K562 (cell line): ENCODE results near the gene ATP6V0E1. TPM values are rescaled to one million over a fixed set of nuclear protein-coding genes. Genes with fewer than 3 reads are reported as not detected.

Source experiments
- CHCHD3 ChIP-seq: fragments of 250-450 bp; sonication (Bioruptor Pico); IDR thresholded peaks from 2 replicates; pipeline ENCODE4 v2.1.2; 2022; ENCODE audit warnings: mild to moderate bottlenecking
- CXXC5 ChIP-seq: fragments of 250-450 bp; sonication (Bioruptor Pico); IDR thresholded peaks from 2 replicates; pipeline ENCODE4 v1.8.0; 2022; ENCODE audit warnings: inconsistent platforms, mild to moderate bottlenecking, moderate library complexity
- HMGN3 ChIP-seq: IDR thresholded peaks from 2 replicates; pipeline ENCODE4 v1.6.1; 2011; ENCODE audit warnings: borderline replicate concordance, low read depth, mild to moderate bottlenecking, mixed read lengths, low read length; ENCODE audit not compliant: insufficient read length; ENCODE audit errors: extremely low read depth
- KLF6 ChIP-seq: fragments of 250-450 bp; sonication (Bioruptor Pico); IDR thresholded peaks from 2 replicates; pipeline ENCODE4 v1.4.0; 2020; ENCODE audit warnings: mild to moderate bottlenecking, moderate library complexity, borderline replicate concordance
- RBM22 ChIP-seq: fragments of 200-400 bp; formaldehyde crosslinking; IDR thresholded peaks from 2 replicates; pipeline ENCODE4 v1.6.1; 2018; ENCODE audit warnings: low read length, low read depth; ENCODE audit not compliant: poor library complexity, severe bottlenecking
- USF2 ChIP-seq: sonication (generic); formaldehyde crosslinking; IDR thresholded peaks from 2 replicates; pipeline ENCODE4 v1.5.0; 2020; ENCODE audit warnings: missing genetic modification reagents
- ZBTB17 ChIP-seq: fragments of 450-650 bp; formaldehyde crosslinking; IDR thresholded peaks from 2 replicates; pipeline ENCODE4 v1.4.0; 2020; ENCODE audit warnings: mild to moderate bottlenecking
- ZNF311 ChIP-seq: fragments of 250-450 bp; sonication (Bioruptor Pico); IDR thresholded peaks from 2 replicates; pipeline ENCODE4 v1.4.0; 2020; ENCODE audit warnings: mild to moderate bottlenecking, moderate library complexity
- ZSCAN29 ChIP-seq: fragments of 450-650 bp; IDR thresholded peaks from 2 replicates; pipeline ENCODE4 v1.6.1; 2017
- polyA plus RNA-seq, 8 experiments: library from polyadenylated mRNA; depleted of rRNA in 4 of 8; stranded (reverse) in 5 of 8; unstranded in 3 of 8; fragments of >200 nt; fragmentation: Nextera tagmentation in 2 of 8; fragmentation: Illumina TruSeq in 1 of 8; extraction: Ambion mirVana in 2 of 8; extraction: Trizol in 1 of 8; gene quantifications; 2 replicates each; pipeline versions ENCODE4 v1.2.1 to v1.2.3, GENCODE V29; 2011 to 2014; ENCODE audit warnings: inconsistent platforms in 1 of 8, missing spikeins in 1 of 8
- total RNA-seq, 7 experiments: library from RNA; depleted of rRNA in 6 of 7; stranded (reverse); fragments of >200 nt in 6 of 7; fragmentation: Illumina TruSeq in 2 of 7; extraction: Trizol in 2 of 7; gene quantifications; 2 replicates each; pipeline versions ENCODE4 v1.2.1 to v1.2.3, GENCODE V29; 2011 to 2021; ENCODE audit warnings: low replicate concordance in 1 of 7
- TF ChIP-seq, protein P1 (sequence below): fragments of 450-650 bp; formaldehyde crosslinking; IDR thresholded peaks from 2 replicates; pipeline ENCODE4 v1.4.0; 2020; ENCODE audit warnings: mild to moderate bottlenecking, moderate library complexity
- TF ChIP-seq, protein P2 (sequence below): fragments of 450-650 bp; IDR thresholded peaks from 2 replicates; pipeline ENCODE4 v1.6.1; 2017; ENCODE audit warnings: antibody characterized with exemption, mild to moderate bottlenecking
- TF ChIP-seq, protein P3 (sequence below): sonication (generic); formaldehyde crosslinking; IDR thresholded peaks from 2 replicates; pipeline ENCODE4 v1.8.0; 2023; ENCODE audit warnings: mild to moderate bottlenecking, missing genetic modification reagents
- TF ChIP-seq, protein P4 (sequence below), 2 experiments: IDR thresholded peaks; 2 replicates each; pipeline ENCODE4 v1.6.1; 2012; ENCODE audit warnings: improper control_type of control experiment in 2 of 2, low read depth in 2 of 2, low read length in 2 of 2, borderline replicate concordance in 1 of 2
- TF ChIP-seq, protein P5 (sequence below): fragments of 450-650 bp; formaldehyde crosslinking; IDR thresholded peaks from 2 replicates; pipeline ENCODE4 v1.4.0; 2020; ENCODE audit warnings: mild to moderate bottlenecking, moderate library complexity

Gene ATP6V0E1
- total and polyA plus RNA-seq, 9 of the 15 experiments (the other 6 are each of a cell fraction or from before 2014, with no cell fraction given) = 63.8 to 395 (median 112) TPM

- TF ChIP-seq, protein P1, sequence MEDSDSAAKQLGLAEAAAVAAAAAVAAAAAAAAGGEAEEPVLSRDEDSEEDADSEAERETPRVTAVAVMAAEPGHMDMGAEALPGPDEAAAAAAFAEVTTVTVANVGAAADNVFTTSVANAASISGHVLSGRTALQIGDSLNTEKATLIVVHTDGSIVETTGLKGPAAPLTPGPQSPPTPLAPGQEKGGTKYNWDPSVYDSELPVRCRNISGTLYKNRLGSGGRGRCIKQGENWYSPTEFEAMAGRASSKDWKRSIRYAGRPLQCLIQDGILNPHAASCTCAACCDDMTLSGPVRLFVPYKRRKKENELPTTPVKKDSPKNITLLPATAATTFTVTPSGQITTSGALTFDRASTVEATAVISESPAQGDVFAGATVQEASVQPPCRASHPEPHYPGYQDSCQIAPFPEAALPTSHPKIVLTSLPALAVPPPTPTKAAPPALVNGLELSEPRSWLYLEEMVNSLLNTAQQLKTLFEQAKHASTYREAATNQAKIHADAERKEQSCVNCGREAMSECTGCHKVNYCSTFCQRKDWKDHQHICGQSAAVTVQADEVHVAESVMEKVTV (CRISPR knock-in tag) = 0 out of 2 replicates have a peak, but pooled peaks have one; percentile 29
- no peak for TF ChIP-seq ZNF311 (CRISPR knock-in tag)
- TF ChIP-seq, protein P2, sequence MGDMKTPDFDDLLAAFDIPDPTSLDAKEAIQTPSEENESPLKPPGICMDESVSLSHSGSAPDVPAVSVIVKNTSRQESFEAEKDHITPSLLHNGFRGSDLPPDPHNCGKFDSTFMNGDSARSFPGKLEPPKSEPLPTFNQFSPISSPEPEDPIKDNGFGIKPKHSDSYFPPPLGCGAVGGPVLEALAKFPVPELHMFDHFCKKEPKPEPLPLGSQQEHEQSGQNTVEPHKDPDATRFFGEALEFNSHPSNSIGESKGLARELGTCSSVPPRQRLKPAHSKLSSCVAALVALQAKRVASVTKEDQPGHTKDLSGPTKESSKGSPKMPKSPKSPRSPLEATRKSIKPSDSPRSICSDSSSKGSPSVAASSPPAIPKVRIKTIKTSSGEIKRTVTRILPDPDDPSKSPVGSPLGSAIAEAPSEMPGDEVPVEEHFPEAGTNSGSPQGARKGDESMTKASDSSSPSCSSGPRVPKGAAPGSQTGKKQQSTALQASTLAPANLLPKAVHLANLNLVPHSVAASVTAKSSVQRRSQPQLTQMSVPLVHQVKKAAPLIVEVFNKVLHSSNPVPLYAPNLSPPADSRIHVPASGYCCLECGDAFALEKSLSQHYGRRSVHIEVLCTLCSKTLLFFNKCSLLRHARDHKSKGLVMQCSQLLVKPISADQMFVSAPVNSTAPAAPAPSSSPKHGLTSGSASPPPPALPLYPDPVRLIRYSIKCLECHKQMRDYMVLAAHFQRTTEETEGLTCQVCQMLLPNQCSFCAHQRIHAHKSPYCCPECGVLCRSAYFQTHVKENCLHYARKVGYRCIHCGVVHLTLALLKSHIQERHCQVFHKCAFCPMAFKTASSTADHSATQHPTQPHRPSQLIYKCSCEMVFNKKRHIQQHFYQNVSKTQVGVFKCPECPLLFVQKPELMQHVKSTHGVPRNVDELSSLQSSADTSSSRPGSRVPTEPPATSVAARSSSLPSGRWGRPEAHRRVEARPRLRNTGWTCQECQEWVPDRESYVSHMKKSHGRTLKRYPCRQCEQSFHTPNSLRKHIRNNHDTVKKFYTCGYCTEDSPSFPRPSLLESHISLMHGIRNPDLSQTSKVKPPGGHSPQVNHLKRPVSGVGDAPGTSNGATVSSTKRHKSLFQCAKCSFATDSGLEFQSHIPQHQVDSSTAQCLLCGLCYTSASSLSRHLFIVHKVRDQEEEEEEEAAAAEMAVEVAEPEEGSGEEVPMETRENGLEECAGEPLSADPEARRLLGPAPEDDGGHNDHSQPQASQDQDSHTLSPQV = no peak
- TF ChIP-seq ZBTB17 (CRISPR knock-in tag) = no peak
- no peak for TF ChIP-seq USF2
- no peak for TF ChIP-seq CXXC5 (CRISPR knock-in tag)
- TF ChIP-seq KLF6 = peak; percentile 24; the same call in 1 of the 2 replicates
- TF ChIP-seq CHCHD3 (CRISPR knock-in tag) = no peak
- TF ChIP-seq, protein P3, sequence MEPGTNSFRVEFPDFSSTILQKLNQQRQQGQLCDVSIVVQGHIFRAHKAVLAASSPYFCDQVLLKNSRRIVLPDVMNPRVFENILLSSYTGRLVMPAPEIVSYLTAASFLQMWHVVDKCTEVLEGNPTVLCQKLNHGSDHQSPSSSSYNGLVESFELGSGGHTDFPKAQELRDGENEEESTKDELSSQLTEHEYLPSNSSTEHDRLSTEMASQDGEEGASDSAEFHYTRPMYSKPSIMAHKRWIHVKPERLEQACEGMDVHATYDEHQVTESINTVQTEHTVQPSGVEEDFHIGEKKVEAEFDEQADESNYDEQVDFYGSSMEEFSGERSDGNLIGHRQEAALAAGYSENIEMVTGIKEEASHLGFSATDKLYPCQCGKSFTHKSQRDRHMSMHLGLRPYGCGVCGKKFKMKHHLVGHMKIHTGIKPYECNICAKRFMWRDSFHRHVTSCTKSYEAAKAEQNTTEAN (CRISPR knock-in tag) = no peak
- TF ChIP-seq ZSCAN29 = no peak
- TF ChIP-seq, protein P4, sequence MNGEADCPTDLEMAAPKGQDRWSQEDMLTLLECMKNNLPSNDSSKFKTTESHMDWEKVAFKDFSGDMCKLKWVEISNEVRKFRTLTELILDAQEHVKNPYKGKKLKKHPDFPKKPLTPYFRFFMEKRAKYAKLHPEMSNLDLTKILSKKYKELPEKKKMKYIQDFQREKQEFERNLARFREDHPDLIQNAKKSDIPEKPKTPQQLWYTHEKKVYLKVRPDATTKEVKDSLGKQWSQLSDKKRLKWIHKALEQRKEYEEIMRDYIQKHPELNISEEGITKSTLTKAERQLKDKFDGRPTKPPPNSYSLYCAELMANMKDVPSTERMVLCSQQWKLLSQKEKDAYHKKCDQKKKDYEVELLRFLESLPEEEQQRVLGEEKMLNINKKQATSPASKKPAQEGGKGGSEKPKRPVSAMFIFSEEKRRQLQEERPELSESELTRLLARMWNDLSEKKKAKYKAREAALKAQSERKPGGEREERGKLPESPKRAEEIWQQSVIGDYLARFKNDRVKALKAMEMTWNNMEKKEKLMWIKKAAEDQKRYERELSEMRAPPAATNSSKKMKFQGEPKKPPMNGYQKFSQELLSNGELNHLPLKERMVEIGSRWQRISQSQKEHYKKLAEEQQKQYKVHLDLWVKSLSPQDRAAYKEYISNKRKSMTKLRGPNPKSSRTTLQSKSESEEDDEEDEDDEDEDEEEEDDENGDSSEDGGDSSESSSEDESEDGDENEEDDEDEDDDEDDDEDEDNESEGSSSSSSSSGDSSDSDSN (IDR thresholded peaks at IDR 0.05; ENCODE audit: borderline replicate concordance in 1 of 2, low read depth in 2 of 2, low read length in 2 of 2) = peak in 1 of 2 experiments; percentile 60; a peak in 1 of 4 replicates
- TF ChIP-seq, protein P5, sequence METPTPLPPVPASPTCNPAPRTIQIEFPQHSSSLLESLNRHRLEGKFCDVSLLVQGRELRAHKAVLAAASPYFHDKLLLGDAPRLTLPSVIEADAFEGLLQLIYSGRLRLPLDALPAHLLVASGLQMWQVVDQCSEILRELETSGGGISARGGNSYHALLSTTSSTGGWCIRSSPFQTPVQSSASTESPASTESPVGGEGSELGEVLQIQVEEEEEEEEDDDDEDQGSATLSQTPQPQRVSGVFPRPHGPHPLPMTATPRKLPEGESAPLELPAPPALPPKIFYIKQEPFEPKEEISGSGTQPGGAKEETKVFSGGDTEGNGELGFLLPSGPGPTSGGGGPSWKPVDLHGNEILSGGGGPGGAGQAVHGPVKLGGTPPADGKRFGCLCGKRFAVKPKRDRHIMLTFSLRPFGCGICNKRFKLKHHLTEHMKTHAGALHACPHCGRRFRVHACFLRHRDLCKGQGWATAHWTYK (CRISPR knock-in tag) = peak; percentile 45; the same call in 1 of the 2 replicates
- no peak for TF ChIP-seq RBM22
- no peak for TF ChIP-seq HMGN3
These were observed 73.7 kb downstream of the ATP6V0E1 start (continued) for GRCh38 chr5:173057062-173057924.
